Measurements from ENCODE around the gene DERA. TPM values are rescaled to one million over a fixed set of nuclear protein-coding genes. Genes with fewer than 3 reads are reported as not detected.

DERA gene
- total and polyA plus RNA-seq, 2 experiments from 2014 or later: 57.2 to 64.7 TPM

GRCh38 chr12:15918066-15918465 lies 6.9 kb downstream of the DERA start:
- whole genome bisulfite sequencing (ENCODE audit: low lambda C conversion rate, missing lambda C conversion rate): 90% methylated on average over 7 of the region's 7 CpGs
- DNase-seq (ENCODE audit: low spot score): no peak
- Histone ChIP-seq H2AFZ (no peak overlapping the region), H3K4me3 (no peak overlapping the region), H3K9me2 (replicated peaks; ENCODE audit: insufficient read depth) (no peaks in the 10 kb centered on the region), H3K27ac (no peak overlapping the region), H4K20me1 (ENCODE audit: insufficient read depth, poor library complexity, severe bottlenecking) (no peaks in the 10 kb centered on the region), H3K9me3 (ENCODE audit: low read depth) (no peaks in the 10 kb centered on the region), H3K36me3 (replicated peaks; ENCODE audit: insufficient read depth, low read depth) (no peaks in the 10 kb centered on the region), H3K79me2 (peaks cover 87% of the 10 kb centered on the region), H3K27me3 (no peaks in the 10 kb centered on the region), H3K4me1 (ENCODE audit: insufficient read depth) (no peaks in the 10 kb centered on the region), H3K4me2 (no peak overlapping the region)
- TF ChIP-seq EZH2phosphoT487 (IDR thresholded peaks at IDR 0.05; ENCODE audit: low read depth, severe bottlenecking, unreplicated experiment): no peak
- TF ChIP-seq CTCF (IDR thresholded peaks at IDR 0.05; ENCODE audit: poor library complexity): no peak
- TF ChIP-seq EZH2 (IDR thresholded peaks at IDR 0.05; ENCODE audit: borderline replicate concordance): no peak

- Histone ChIP-seq H3K9me2 (replicated peaks; ENCODE audit: insufficient read depth) (no peaks in the 10 kb centered on the region), H3K4me3 (no peak overlapping the region), H3K9me3 (ENCODE audit: low read depth) (no peaks in the 10 kb centered on the region), H3K27me3 (no peaks in the 10 kb centered on the region), H3K4me2 (no peak overlapping the region), H3K79me2 (peaks cover 87% of the 10 kb centered on the region), H4K20me1 (ENCODE audit: insufficient read depth, poor library complexity, severe bottlenecking) (no peaks in the 10 kb centered on the region), H3K27ac (no peak overlapping the region), H3K4me1 (ENCODE audit: insufficient read depth) (no peaks in the 10 kb centered on the region), H2AFZ (no peak overlapping the region), H3K36me3 (replicated peaks; ENCODE audit: insufficient read depth, low read depth) (no peaks in the 10 kb centered on the region)
- TF ChIP-seq EZH2 (IDR thresholded peaks at IDR 0.05; ENCODE audit: borderline replicate concordance) (no peak), CTCF (IDR thresholded peaks at IDR 0.05; ENCODE audit: poor library complexity) (no peak), EZH2phosphoT487 (IDR thresholded peaks at IDR 0.05; ENCODE audit: low read depth, severe bottlenecking, unreplicated experiment) (no peak)
- DNase-seq (ENCODE audit: low spot score): no peak
- whole genome bisulfite sequencing (ENCODE audit: low lambda C conversion rate, missing lambda C conversion rate): 77% methylated on average over 2 of the region's 2 CpGs
Observed at GRCh38 chr12:15919418-15919817, 8.3 kb downstream of the DERA start.

- Histone ChIP-seq H3K9me3 (ENCODE audit: low read depth) (no peaks in the 10 kb centered on the region), H3K36me3 (replicated peaks; ENCODE audit: insufficient read depth, low read depth) (no peaks in the 10 kb centered on the region), H3K4me2 (no peak overlapping the region), H3K9me2 (replicated peaks; ENCODE audit: insufficient read depth) (no peaks in the 10 kb centered on the region), H3K27ac (no peak overlapping the region), H3K27me3 (no peaks in the 10 kb centered on the region), H2AFZ (no peak overlapping the region), H3K79me2 (peaks cover 62% of the 10 kb centered on the region), H3K4me1 (ENCODE audit: insufficient read depth) (no peaks in the 10 kb centered on the region), H3K4me3 (no peak overlapping the region), H4K20me1 (ENCODE audit: insufficient read depth, poor library complexity, severe bottlenecking) (no peaks in the 10 kb centered on the region)
- TF ChIP-seq EZH2phosphoT487 (IDR thresholded peaks at IDR 0.05; ENCODE audit: low read depth, severe bottlenecking, unreplicated experiment) (no peak), CTCF (IDR thresholded peaks at IDR 0.05; ENCODE audit: poor library complexity) (no peak), EZH2 (IDR thresholded peaks at IDR 0.05; ENCODE audit: borderline replicate concordance) (no peak)
- DNase-seq (ENCODE audit: low spot score): no peak
- 91% methylated on average over 1 of the region's 1 CpG for WGBS (ENCODE audit: low lambda C conversion rate, missing lambda C conversion rate)
Observed at GRCh38 chr12:15924956-15925355, 13.8 kb downstream of the DERA start.

GRCh38 chr12:15928346-15928745 lies 17.2 kb downstream of the DERA start:
- Histone ChIP-seq H2AFZ (no peak overlapping the region), H3K27ac (no peak overlapping the region), H3K4me1 (ENCODE audit: insufficient read depth) (no peaks in the 10 kb centered on the region), H3K27me3 (no peaks in the 10 kb centered on the region), H3K9me3 (ENCODE audit: low read depth) (no peaks in the 10 kb centered on the region), H3K9me2 (replicated peaks; ENCODE audit: insufficient read depth) (no peaks in the 10 kb centered on the region), H3K79me2 (peaks cover 58% of the 10 kb centered on the region), H4K20me1 (ENCODE audit: insufficient read depth, poor library complexity, severe bottlenecking) (no peaks in the 10 kb centered on the region), H3K36me3 (replicated peaks; ENCODE audit: insufficient read depth, low read depth) (no peaks in the 10 kb centered on the region), H3K4me2 (no peak overlapping the region), H3K4me3 (no peak overlapping the region)
- no peak for DNase-seq (ENCODE audit: low spot score)
- TF ChIP-seq EZH2phosphoT487 (IDR thresholded peaks at IDR 0.05; ENCODE audit: low read depth, severe bottlenecking, unreplicated experiment) (no peak), EZH2 (IDR thresholded peaks at IDR 0.05; ENCODE audit: borderline replicate concordance) (no peak), CTCF (IDR thresholded peaks at IDR 0.05; ENCODE audit: poor library complexity) (no peak)
- 74% methylated on average over 2 of the region's 2 CpGs for WGBS (ENCODE audit: low lambda C conversion rate, missing lambda C conversion rate)

All from hepatocyte (in vitro differentiated cells).